ENCODE results near the gene GPSM1.

Gene GPSM1

GRCh38 chr9:136372006-136372405, 44.7 kb downstream of the GPSM1 start:
- FAIRE-seq (no peak), DNase-seq (ENCODE audit: insufficient read length, low spot score) (no peak)

- DNase-seq (ENCODE audit: insufficient read length, low spot score) = peak; percentile 59
These were observed 45.4 kb downstream of the GPSM1 start for GRCh38 chr9:136372561-136373299.

GRCh38 chr9:136373300-136374182, 46.2 kb downstream of the GPSM1 start, which contains the start of gene CARD9:
Gene CARD9 (minus strand): TSS chr9:136373669. CDS start chr9:136372078, 1,591 bp downstream.
- peak; percentile 70 for FAIRE-seq
- DNase-seq (ENCODE audit: insufficient read length, low spot score) = peak; percentile 43

More at GRCh38 chr9:136372561-136373299, 45.4 kb downstream of the GPSM1 start:
- no peak for FAIRE-seq

GRCh38 chr9:136374183-136374575, 46.8 kb downstream of the GPSM1 start:
- FAIRE-seq (no peak), DNase-seq (ENCODE audit: insufficient read length, low spot score) (no peak)

GRCh38 chr9:136375096-136375495, 47.8 kb downstream of the GPSM1 start:
- DNase-seq (ENCODE audit: insufficient read length, low spot score) = no peak
- FAIRE-seq = no peak

- FAIRE-seq (no peak), DNase-seq (ENCODE audit: insufficient read length, low spot score) (no peak)
These were observed 49.1 kb downstream of the GPSM1 start for GRCh38 chr9:136376457-136376856.

GRCh38 chr9:136377341-136378169, 50.2 kb downstream of the GPSM1 start:
- DNase-seq (ENCODE audit: insufficient read length, low spot score) = no peak
- no peak for FAIRE-seq

GRCh38 chr9:136378170-136379002, 51.0 kb downstream of the GPSM1 start:
- no peak for DNase-seq (ENCODE audit: insufficient read length, low spot score)
- FAIRE-seq = no peak

- DNase-seq (ENCODE audit: insufficient read length, low spot score) = no peak
- no peak for FAIRE-seq
These were observed 51.6 kb downstream of the GPSM1 start for GRCh38 chr9:136379003-136379287.

- DNase-seq (ENCODE audit: insufficient read length, low spot score) (no peak), FAIRE-seq (no peak)
These were observed 52.1 kb downstream of the GPSM1 start for GRCh38 chr9:136379401-136379800.

- no peak for FAIRE-seq
- no peak for DNase-seq (ENCODE audit: insufficient read length, low spot score)
These were observed 52.6 kb downstream of the GPSM1 start for GRCh38 chr9:136379891-136380290.

GRCh38 chr9:136380381-136380780, 53.0 kb downstream of the GPSM1 start:
- no peak for FAIRE-seq
- DNase-seq (ENCODE audit: insufficient read length, low spot score) = no peak

GRCh38 chr9:136381311-136381710, 54.0 kb downstream of the GPSM1 start:
- DNase-seq (ENCODE audit: insufficient read length, low spot score) = no peak
- FAIRE-seq = no peak

GRCh38 chr9:136381966-136382513, 54.7 kb downstream of the GPSM1 start:
- no peak for FAIRE-seq

GRCh38 chr9:136383436-136383835, 56.1 kb downstream of the GPSM1 start:
- no peak for FAIRE-seq
- DNase-seq (ENCODE audit: insufficient read length, low spot score) = no peak

More at GRCh38 chr9:136381966-136382513, 54.7 kb downstream of the GPSM1 start:
- no peak for DNase-seq (ENCODE audit: insufficient read length, low spot score)

- DNase-seq (ENCODE audit: insufficient read length, low spot score) = no peak
- no peak for FAIRE-seq
These were observed 57.7 kb downstream of the GPSM1 start for GRCh38 chr9:136385015-136385414.

GRCh38 chr9:136386018-136386417, 58.7 kb downstream of the GPSM1 start:
- no peak for FAIRE-seq
- DNase-seq (ENCODE audit: insufficient read length, low spot score) = no peak

GRCh38 chr9:136387217-136387616, 59.9 kb downstream of the GPSM1 start:
- FAIRE-seq (no peak), DNase-seq (ENCODE audit: insufficient read length, low spot score) (no peak)

GRCh38 chr9:136389396-136389795, 62.1 kb downstream of the GPSM1 start:
- FAIRE-seq = no peak
- no peak for DNase-seq (ENCODE audit: insufficient read length, low spot score)

Data from GM19239 (cell line).